ENCODE results near the gene MR1. TPM values are rescaled to one million over a fixed set of nuclear protein-coding genes. Genes with fewer than 3 reads are reported as not detected.
A peak's percentile ranks its signal among the peaks of the same experiment; 100 is the strongest.

MR1 gene
- total RNA-seq, 1 donor from 2014 or later, result 2.6 TPM

DNA sequence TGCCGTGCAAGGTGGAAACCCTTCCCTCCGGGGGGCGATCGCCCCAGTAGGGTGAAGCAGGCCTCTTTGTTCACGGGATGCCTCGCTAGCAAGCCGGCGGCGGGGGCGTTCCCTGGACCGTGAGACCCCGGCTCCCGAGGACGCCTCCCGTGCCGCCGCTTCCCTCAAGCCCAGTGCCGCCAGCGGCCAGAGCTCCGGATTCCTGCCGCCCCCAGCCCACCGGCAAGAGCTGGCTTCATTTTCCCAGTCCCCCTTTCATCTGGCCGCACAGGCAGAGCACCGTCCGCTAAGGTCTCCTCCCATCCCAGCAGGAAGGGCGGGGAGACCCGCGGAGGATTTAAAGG, 71.0 kb downstream of the MR1 start:
- Histone ChIP-seq H3K9ac (ENCODE audit: low read depth in 1 of 3, low read length in 3 of 3) (peak overlapping the region; percentile 81 to 95 (median 92)), H3K9me3 (ENCODE audit: control insufficient read depth in 3 of 3, low read length in 3 of 3) (no peaks in the 10 kb centered on the region), H3K27ac (ENCODE audit: low read depth, low read length) (peak overlapping the region; percentile 84), H3K36me3 (ENCODE audit: control insufficient read depth in 3 of 3, insufficient read depth in 3 of 3, low read length in 3 of 3) (no peaks in the 10 kb centered on the region), H3K4me1 (ENCODE audit: control insufficient read depth in 3 of 3, insufficient read depth in 3 of 3, low read length in 3 of 3) (peaks cover 22 to 34% (median 24%) of the 10 kb centered on the region in 3 donors), H3K27me3 (ENCODE audit: control insufficient read depth in 3 of 3, insufficient read depth in 3 of 3, low read length in 3 of 3) (no peaks in the 10 kb centered on the region), H3K4me3 (ENCODE audit: low read length in 3 of 3) (peak overlapping the region; percentile 73 to 83 (median 82))

DNA sequence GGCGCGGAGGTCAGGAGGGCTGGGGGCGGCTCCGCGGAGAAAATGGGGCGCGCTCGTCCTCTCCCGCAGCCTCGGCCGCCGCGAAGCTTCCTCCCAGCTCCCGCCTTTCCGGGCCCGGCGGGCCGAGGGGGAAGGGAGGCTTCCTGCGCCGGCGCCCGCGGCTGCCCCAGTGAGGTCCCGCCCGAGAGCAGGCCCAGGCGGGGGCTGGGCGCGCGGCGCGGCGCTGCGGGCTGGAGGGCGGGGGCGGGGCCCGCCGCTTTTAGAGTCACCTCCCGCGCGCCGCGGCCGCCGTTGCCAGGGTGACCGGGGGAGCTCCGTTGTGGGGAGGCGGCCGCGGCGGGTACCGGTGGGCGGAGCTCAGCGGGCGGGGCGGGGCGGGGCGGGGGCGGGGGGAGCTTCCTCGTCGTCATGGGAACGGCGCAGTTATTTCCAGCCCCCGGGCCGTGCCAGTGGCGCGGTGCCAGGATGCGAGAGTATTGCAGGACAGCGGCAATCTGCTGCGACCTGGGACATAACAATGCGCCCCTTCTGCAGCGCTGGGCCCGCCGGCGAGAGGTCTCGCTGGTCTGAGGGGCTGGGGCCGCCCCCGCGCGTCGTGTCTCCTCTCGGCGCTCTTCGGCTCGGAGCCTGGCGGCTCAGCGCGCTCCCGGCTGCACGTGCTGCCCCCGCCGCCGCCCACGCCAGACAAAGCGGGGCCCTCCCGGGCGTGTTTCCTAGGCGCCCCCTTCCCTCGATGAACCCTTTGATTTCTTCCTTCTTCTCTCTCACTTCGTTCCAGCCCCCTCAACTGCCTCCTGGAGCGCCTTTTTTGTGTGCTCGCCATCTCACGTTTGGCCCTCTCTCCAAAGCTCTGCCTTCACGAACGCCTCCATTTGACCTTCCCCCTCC, 71.6 kb downstream of the MR1 start:
- H3K4me1 ChIP-seq (ENCODE audit: control insufficient read depth in 3 of 3, insufficient read depth in 3 of 3, low read length in 3 of 3), result peaks cover 20 to 38% (median 25%) of the 10 kb centered on the region in 3 donors
- peak overlapping the region; percentile 81 to 95 (median 92) for H3K9ac ChIP-seq (ENCODE audit: low read depth in 1 of 3, low read length in 3 of 3)
- H3K27ac ChIP-seq (ENCODE audit: low read depth, low read length), result peak overlapping the region; percentile 84
- no peaks in the 10 kb centered on the region for H3K36me3 ChIP-seq (ENCODE audit: control insufficient read depth in 3 of 3, insufficient read depth in 3 of 3, low read length in 3 of 3)
- H3K4me3 ChIP-seq (ENCODE audit: low read length in 3 of 3), result peak overlapping the region; percentile 73 to 83 (median 82)
- no peaks in the 10 kb centered on the region for H3K27me3 ChIP-seq (ENCODE audit: control insufficient read depth in 3 of 3, insufficient read depth in 3 of 3, low read length in 3 of 3)
- H3K9me3 ChIP-seq (ENCODE audit: control insufficient read depth in 3 of 3, low read length in 3 of 3), result no peaks in the 10 kb centered on the region

DNA sequence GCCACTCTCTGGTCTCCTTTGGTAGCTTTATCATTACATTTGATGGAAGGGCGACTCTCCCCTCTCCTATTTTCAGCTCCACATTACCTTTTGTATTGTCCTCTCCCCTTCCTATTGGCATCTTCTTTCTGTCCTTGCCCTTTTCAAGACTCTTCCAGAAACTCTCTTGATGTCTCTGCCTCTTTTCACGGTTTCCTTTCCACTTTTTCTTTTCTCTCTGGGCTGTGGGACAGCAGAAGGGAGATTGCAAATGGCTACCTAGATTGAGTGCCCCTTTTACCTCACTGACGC, 72.2 kb downstream of the MR1 start:
- peak overlapping the region; percentile 28 to 69 (median 40) for H3K9ac ChIP-seq (ENCODE audit: low read depth in 1 of 3, low read length in 3 of 3)
- H3K27me3 ChIP-seq (ENCODE audit: control insufficient read depth in 3 of 3, insufficient read depth in 3 of 3, low read length in 3 of 3), result no peaks in the 10 kb centered on the region
- no peaks in the 10 kb centered on the region for H3K9me3 ChIP-seq (ENCODE audit: control insufficient read depth in 3 of 3, low read length in 3 of 3)
- peak overlapping the region; percentile 55 to 76 (median 71) for H3K4me3 ChIP-seq (ENCODE audit: low read length in 3 of 3)
- peak overlapping the region; percentile 50 for H3K27ac ChIP-seq (ENCODE audit: low read depth, low read length)
- peaks cover 20 to 44% (median 23%) of the 10 kb centered on the region in 3 donors for H3K4me1 ChIP-seq (ENCODE audit: control insufficient read depth in 3 of 3, insufficient read depth in 3 of 3, low read length in 3 of 3)
- no peaks in the 10 kb centered on the region for H3K36me3 ChIP-seq (ENCODE audit: control insufficient read depth in 3 of 3, insufficient read depth in 3 of 3, low read length in 3 of 3)

DNA sequence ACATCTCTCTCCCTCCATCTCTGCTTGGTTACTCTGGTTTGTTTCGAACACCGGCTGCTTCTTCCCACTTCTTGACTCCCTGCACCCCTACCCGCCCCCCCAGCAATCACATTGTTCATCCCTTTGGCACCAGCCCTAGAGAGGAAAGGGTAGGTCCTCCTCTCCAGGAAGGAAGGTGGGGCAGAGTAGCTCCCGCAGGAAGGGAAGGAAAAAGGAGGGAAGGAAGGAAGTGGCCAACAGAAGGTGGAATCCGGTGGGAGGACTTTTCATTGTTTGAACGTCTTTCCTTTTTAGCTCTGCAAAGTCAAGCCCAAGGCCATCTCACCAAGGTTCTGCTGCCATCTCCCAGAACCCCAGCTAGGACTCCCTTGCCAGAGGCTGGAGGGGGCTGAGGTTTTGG, 72.7 kb downstream of the MR1 start:
- peak overlapping the region in 1 of 3 donors; percentile 40 for H3K9ac ChIP-seq (ENCODE audit: low read depth in 1 of 3, low read length in 3 of 3)
- H3K9me3 ChIP-seq (ENCODE audit: control insufficient read depth in 3 of 3, low read length in 3 of 3), result no peaks in the 10 kb centered on the region
- H3K36me3 ChIP-seq (ENCODE audit: control insufficient read depth in 3 of 3, insufficient read depth in 3 of 3, low read length in 3 of 3), result no peaks in the 10 kb centered on the region
- H3K4me1 ChIP-seq (ENCODE audit: control insufficient read depth in 3 of 3, insufficient read depth in 3 of 3, low read length in 3 of 3), result peaks cover 21 to 47% (median 24%) of the 10 kb centered on the region in 3 donors
- H3K4me3 ChIP-seq (ENCODE audit: low read length in 3 of 3), result no peak overlapping the region
- no peaks in the 10 kb centered on the region for H3K27me3 ChIP-seq (ENCODE audit: control insufficient read depth in 3 of 3, insufficient read depth in 3 of 3, low read length in 3 of 3)
- H3K27ac ChIP-seq (ENCODE audit: low read depth, low read length), result no peak overlapping the region

DNA sequence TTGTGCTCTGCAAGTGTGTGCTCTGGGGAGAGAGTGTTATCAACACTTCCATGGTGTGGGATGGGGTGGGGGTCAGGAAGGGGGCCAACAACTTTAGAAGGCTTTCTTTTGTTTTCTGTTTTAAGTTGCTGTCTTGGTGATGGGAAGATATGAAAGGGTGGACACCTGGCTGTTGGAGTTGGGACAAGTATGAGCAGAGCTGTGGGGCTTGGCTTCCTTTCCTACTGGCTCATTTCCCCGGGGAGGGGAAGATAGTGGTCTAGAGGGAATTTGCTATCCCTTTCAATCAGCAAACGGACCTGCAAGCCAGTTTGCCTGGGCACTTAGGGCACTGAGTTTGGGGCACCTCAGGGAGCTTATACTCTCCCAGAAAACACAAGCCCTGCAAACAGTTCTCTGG, 73.9 kb downstream of the MR1 start:
- no peak overlapping the region for H3K27ac ChIP-seq (ENCODE audit: low read depth, low read length)
- no peaks in the 10 kb centered on the region for H3K9me3 ChIP-seq (ENCODE audit: control insufficient read depth in 3 of 3, low read length in 3 of 3)
- no peaks in the 10 kb centered on the region for H3K36me3 ChIP-seq (ENCODE audit: control insufficient read depth in 3 of 3, insufficient read depth in 3 of 3, low read length in 3 of 3)
- H3K4me3 ChIP-seq (ENCODE audit: low read length in 3 of 3), result no peak overlapping the region
- no peaks in the 10 kb centered on the region for H3K27me3 ChIP-seq (ENCODE audit: control insufficient read depth in 3 of 3, insufficient read depth in 3 of 3, low read length in 3 of 3)
- peaks cover 25 to 52% (median 33%) of the 10 kb centered on the region in 3 donors for H3K4me1 ChIP-seq (ENCODE audit: control insufficient read depth in 3 of 3, insufficient read depth in 3 of 3, low read length in 3 of 3)
- no peak overlapping the region for H3K9ac ChIP-seq (ENCODE audit: low read depth in 1 of 3, low read length in 3 of 3)

DNA sequence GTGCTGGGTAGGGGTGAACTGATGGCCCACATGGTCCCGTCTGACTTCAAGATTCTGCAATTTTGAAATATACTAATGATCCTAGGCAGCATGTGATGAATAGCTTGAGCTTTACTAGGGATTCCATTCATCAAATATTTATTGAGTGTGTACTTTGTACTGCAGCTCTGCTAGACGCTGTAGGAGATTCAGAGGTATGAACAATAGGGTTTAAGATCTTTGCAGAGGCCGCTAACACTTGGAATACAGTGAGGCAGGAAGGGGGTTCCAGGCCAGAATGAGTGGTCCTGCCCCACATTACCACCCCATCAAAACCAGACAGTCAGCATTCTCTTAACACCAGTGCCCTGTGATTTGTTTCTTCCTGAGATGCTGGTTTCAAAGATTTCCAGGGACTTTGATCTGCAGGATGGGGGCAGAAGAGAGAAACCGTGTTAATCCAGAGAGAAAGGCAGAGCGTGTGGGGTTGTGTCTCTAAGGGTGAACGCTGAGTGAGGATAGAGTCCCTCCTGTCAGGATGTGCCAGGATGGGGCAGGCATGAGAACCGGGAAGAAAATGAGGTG, 74.6 kb downstream of the MR1 start:
- Histone ChIP-seq H3K27me3 (ENCODE audit: control insufficient read depth in 3 of 3, insufficient read depth in 3 of 3, low read length in 3 of 3) (no peaks in the 10 kb centered on the region), H3K27ac (ENCODE audit: low read depth, low read length) (no peak overlapping the region), H3K4me1 (ENCODE audit: control insufficient read depth in 3 of 3, insufficient read depth in 3 of 3, low read length in 3 of 3) (peaks cover 32 to 59% (median 40%) of the 10 kb centered on the region in 3 donors), H3K9me3 (ENCODE audit: control insufficient read depth in 3 of 3, low read length in 3 of 3) (no peaks in the 10 kb centered on the region), H3K9ac (ENCODE audit: low read depth in 1 of 3, low read length in 3 of 3) (no peak overlapping the region), H3K36me3 (ENCODE audit: control insufficient read depth in 3 of 3, insufficient read depth in 3 of 3, low read length in 3 of 3) (no peaks in the 10 kb centered on the region), H3K4me3 (ENCODE audit: low read length in 3 of 3) (no peak overlapping the region)

DNA sequence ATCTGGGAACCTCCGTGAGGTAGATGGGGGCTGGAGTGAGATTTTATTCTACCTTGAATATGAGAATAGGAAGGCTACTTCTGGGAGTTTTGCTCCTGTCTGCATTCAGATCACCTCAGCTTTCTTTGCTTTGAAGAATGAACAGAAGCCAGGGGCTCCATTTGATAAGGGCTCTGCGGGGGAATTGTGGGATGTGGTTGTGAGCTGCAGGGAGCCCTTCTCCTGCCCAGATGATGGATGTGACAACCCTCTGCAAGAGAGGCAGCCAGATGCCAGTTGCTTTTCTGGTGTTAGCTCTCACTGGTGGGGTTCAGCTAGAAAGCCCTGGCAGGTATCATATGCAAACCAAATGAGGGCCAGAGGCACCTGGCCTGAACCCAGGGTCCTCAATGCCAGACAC, 76.2 kb downstream of the MR1 start:
- Histone ChIP-seq H3K36me3 (ENCODE audit: control insufficient read depth in 3 of 3, insufficient read depth in 3 of 3, low read length in 3 of 3) (no peaks in the 10 kb centered on the region), H3K4me3 (ENCODE audit: low read length in 3 of 3) (no peak overlapping the region), H3K27me3 (ENCODE audit: control insufficient read depth in 3 of 3, insufficient read depth in 3 of 3, low read length in 3 of 3) (no peaks in the 10 kb centered on the region), H3K9me3 (ENCODE audit: control insufficient read depth in 3 of 3, low read length in 3 of 3) (no peaks in the 10 kb centered on the region), H3K4me1 (ENCODE audit: control insufficient read depth in 3 of 3, insufficient read depth in 3 of 3, low read length in 3 of 3) (peaks cover 28 to 53% (median 37%) of the 10 kb centered on the region in 3 donors), H3K27ac (ENCODE audit: low read depth, low read length) (no peak overlapping the region), H3K9ac (ENCODE audit: low read depth in 1 of 3, low read length in 3 of 3) (no peak overlapping the region)

Other genes starting within 250 kb of the MR1 start
- gene KIAA1614, start 121.1 kb upstream of the MR1 start, total RNA-seq, result 13.6 TPM
- 27.1 TPM for gene STX6, start 11.1 kb upstream of the MR1 start, total RNA-seq
- 11.0 TPM for gene IER5, start 54.7 kb downstream of the MR1 start, total RNA-seq

Measured in skeletal muscle tissue (tissue), 4 donors.